Stomach (tissue), 4 donors: Measurements from ENCODE around the gene SMCO4.

ENCODE experiments used
- EP300 ChIP-seq: sonication (generic); formaldehyde crosslinking; IDR thresholded peaks from one replicate; pipeline ENCODE4 v1.6.1; 2017; ENCODE audit warnings: antibody characterized with exemption
- TF ChIP-seq, protein P1 (sequence below), 7 experiments: fragments of 450-650 bp in 4 of 7; fragments of 200-600 bp in 3 of 7; sonication (generic) in 3 of 7; IDR thresholded peaks; one replicate each; pipeline ENCODE4 v1.5.1; 2016 to 2019; ENCODE audit warnings: antibody characterized with exemption in 7 of 7, control low read depth in 2 of 7, mild to moderate bottlenecking in 1 of 7

DNA sequence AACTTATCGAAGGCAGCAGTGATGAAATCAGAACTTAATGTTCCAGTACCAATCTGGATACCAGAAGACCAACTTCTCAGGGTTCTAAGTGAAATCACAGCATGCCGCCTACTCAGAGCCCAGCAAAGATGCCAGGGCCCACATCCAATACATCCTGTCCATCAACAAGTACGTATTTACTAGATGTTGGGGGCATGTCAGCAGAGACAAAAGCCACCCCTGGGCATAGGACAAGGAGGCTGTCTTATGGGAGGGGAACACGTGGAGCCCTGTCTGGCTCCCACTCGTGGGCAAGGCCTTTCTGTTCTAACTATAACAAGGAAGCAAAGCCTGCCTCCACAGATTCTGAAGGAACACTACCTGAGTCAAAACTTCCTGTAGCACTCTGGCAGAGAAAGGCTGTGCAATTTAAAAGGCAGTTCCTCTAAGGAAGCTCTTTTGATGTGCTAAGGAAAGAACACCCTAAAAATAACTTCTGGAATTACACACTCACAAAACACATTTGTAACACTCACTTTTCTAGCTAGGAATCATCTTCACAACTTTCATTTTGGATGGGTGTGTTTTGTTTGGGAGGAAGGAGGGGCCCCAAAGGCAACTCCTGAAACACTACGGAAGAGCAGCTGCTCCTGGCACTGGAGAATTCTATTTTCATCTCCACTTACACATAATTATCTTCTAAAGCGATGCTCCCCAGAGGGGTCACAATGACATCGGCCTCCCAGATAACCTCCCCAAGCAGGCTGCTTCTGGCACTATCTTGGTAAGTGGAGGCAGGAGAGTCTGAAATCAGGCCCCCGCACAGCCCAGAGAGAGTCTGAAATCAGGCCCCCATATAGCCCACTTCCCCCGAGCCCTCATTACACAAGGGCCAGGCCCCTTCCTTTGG is 14.2 kb downstream of the SMCO4 start:
- TF ChIP-seq, protein P1, sequence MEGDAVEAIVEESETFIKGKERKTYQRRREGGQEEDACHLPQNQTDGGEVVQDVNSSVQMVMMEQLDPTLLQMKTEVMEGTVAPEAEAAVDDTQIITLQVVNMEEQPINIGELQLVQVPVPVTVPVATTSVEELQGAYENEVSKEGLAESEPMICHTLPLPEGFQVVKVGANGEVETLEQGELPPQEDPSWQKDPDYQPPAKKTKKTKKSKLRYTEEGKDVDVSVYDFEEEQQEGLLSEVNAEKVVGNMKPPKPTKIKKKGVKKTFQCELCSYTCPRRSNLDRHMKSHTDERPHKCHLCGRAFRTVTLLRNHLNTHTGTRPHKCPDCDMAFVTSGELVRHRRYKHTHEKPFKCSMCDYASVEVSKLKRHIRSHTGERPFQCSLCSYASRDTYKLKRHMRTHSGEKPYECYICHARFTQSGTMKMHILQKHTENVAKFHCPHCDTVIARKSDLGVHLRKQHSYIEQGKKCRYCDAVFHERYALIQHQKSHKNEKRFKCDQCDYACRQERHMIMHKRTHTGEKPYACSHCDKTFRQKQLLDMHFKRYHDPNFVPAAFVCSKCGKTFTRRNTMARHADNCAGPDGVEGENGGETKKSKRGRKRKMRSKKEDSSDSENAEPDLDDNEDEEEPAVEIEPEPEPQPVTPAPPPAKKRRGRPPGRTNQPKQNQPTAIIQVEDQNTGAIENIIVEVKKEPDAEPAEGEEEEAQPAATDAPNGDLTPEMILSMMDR (IDR thresholded peaks at IDR 0.05) = no peak
- no peak for TF ChIP-seq EP300
